Measurements from ENCODE around the gene PRKN. TPM values are rescaled to one million over a fixed set of nuclear protein-coding genes. Genes with fewer than 3 reads are reported as not detected.

PRKN gene
- total RNA-seq, 3 donors from 2014 or later = 5.2 to 10.2 (median 8.1) TPM

- ATAC-seq (no peak), DNase-seq (no peak)
- Histone ChIP-seq H3K9me3 (no peaks in the 10 kb centered on the region), H3K36me3 (ENCODE audit: low read depth) (no peaks in the 10 kb centered on the region), H3K4me3 (no peak overlapping the region), H3K4me1 (ENCODE audit: low read depth) (no peaks in the 10 kb centered on the region)
- no peak for TF ChIP-seq CTCF (IDR thresholded peaks at IDR 0.05)
- intact Hi-C loops (cut with DNase I, micrococcal nuclease) = no loop called here
These were observed 1424.6 kb downstream of the PRKN start for GRCh38 chr6:161302949-161303348.

- H3K4me3 ChIP-seq = no peak overlapping the region
- intact Hi-C loops (cut with DNase I, micrococcal nuclease) = no loop called here
- H3K36me3 ChIP-seq (ENCODE audit: low read depth) = no peaks in the 10 kb centered on the region
- no peaks in the 10 kb centered on the region for H3K4me1 ChIP-seq (ENCODE audit: low read depth)
- no peaks in the 10 kb centered on the region for H3K9me3 ChIP-seq
- TF ChIP-seq CTCF (IDR thresholded peaks at IDR 0.05) = no peak
- DNase-seq (no peak), ATAC-seq (no peak)
These were observed 1426.2 kb downstream of the PRKN start for GRCh38 chr6:161301338-161301737.

GRCh38 chr6:161300823-161301222 is 1426.7 kb downstream of the PRKN start:
- intact Hi-C loops (cut with DNase I, micrococcal nuclease) = no loop called here

GRCh38 chr6:161299726-161300125 is 1427.8 kb downstream of the PRKN start:
- no peak for TF ChIP-seq CTCF (IDR thresholded peaks at IDR 0.05)
- H3K36me3 ChIP-seq (ENCODE audit: low read depth) = no peaks in the 10 kb centered on the region
- no peak for ATAC-seq
- no peaks in the 10 kb centered on the region for H3K4me1 ChIP-seq (ENCODE audit: low read depth)
- no peak for DNase-seq
- intact Hi-C loops (cut with DNase I, micrococcal nuclease) = no loop called here
- H3K9me3 ChIP-seq = no peaks in the 10 kb centered on the region
- no peak overlapping the region for H3K4me3 ChIP-seq

More at GRCh38 chr6:161300823-161301222, 1426.7 kb downstream of the PRKN start:
- DNase-seq (no peak), ATAC-seq (no peak)
- no peaks in the 10 kb centered on the region for H3K9me3 ChIP-seq
- no peak for TF ChIP-seq CTCF (IDR thresholded peaks at IDR 0.05)
- H3K36me3 ChIP-seq (ENCODE audit: low read depth) = no peaks in the 10 kb centered on the region
- H3K4me1 ChIP-seq (ENCODE audit: low read depth) = no peaks in the 10 kb centered on the region
- H3K4me3 ChIP-seq = no peak overlapping the region

Other genes with a start within 250 kb of the PRKN start
- 1 to 10 TPM; 1.1 to 1.5 (median 1.3) TPM for gene PACRG, start 208 bp upstream of the PRKN start, total RNA-seq